HL-60 (cell line): ENCODE results near the gene AGAP3.

Source experiments
- DNase-seq, 2 experiments: peaks; one replicate each; pipeline ENCODE4 v3.0.0-alpha.2; 2010 to 2020; ENCODE audit warnings: low read depth in 1 of 2, low spot score in 1 of 2
- H3K27ac ChIP-seq: fragments of 250-450 bp; sonication (Bioruptor Pico); replicated peaks from 2 replicates; pipeline ENCODE4 v1.5.1; 2020; ENCODE audit warnings: mild to moderate bottlenecking, moderate library complexity
- H3K27me3 ChIP-seq: fragments of 250-450 bp; sonication (Bioruptor Pico); 2 replicates; pipeline ENCODE4 v1.5.1; 2021; ENCODE audit warnings: mild to moderate bottlenecking, moderate library complexity; ENCODE audit not compliant: insufficient read depth, poor library complexity, severe bottlenecking
- H3K4me3 ChIP-seq: replicated peaks from 2 replicates; pipeline ENCODE4 v1.5.1; 2011; ENCODE audit warnings: mild to moderate bottlenecking, control low read depth, low read length; ENCODE audit not compliant: insufficient read depth
- CTCF ChIP-seq: IDR thresholded peaks from one replicate; pipeline ENCODE4 v1.5.1; 2011; ENCODE audit warnings: low read length, control low read depth, inconsistent platforms; ENCODE audit not compliant: insufficient read depth
- GABPA ChIP-seq: IDR thresholded peaks from 2 replicates; pipeline ENCODE4 v1.6.1; 2012; ENCODE audit warnings: low read depth
- POLR2AphosphoS5 ChIP-seq: IDR thresholded peaks from 2 replicates; pipeline ENCODE4 v1.6.1; 2012; ENCODE audit warnings: low read depth
- REST ChIP-seq: IDR thresholded peaks from 2 replicates; pipeline ENCODE4 v1.6.1; 2012; ENCODE audit warnings: low read depth; ENCODE audit not compliant: insufficient replicate concordance
- SPI1 ChIP-seq: IDR thresholded peaks from 2 replicates; pipeline ENCODE4 v1.6.1; 2012; ENCODE audit warnings: low read depth, mild to moderate bottlenecking, borderline replicate concordance

AGAP3 gene

GRCh38 chr7:151062399-151063211 is 23.7 kb upstream of the AGAP3 start:
- TF ChIP-seq CTCF, result no peak
- no peak for TF ChIP-seq GABPA
- no peak for TF ChIP-seq REST
- no peak for TF ChIP-seq SPI1
- no peak for TF ChIP-seq POLR2AphosphoS5
- no peak overlapping the region for H3K4me3 ChIP-seq
- H3K27ac ChIP-seq, result no peak overlapping the region
- no peak for DNase-seq
- no peaks in the 10 kb centered on the region for H3K27me3 ChIP-seq

GRCh38 chr7:151063212-151063561 is 23.1 kb upstream of the AGAP3 start:
- no peaks in the 10 kb centered on the region for H3K27me3 ChIP-seq
- no peak overlapping the region for H3K27ac ChIP-seq
- no peak overlapping the region for H3K4me3 ChIP-seq
- TF ChIP-seq CTCF, result no peak
- no peak for TF ChIP-seq REST
- no peak for TF ChIP-seq POLR2AphosphoS5
- no peak for TF ChIP-seq GABPA
- no peak for TF ChIP-seq SPI1
- DNase-seq, result no peak

- TF ChIP-seq REST (no peak), SPI1 (no peak), POLR2AphosphoS5 (no peak), GABPA (no peak)
- DNase-seq, result no peak
- Histone ChIP-seq H3K27me3 (no peaks in the 10 kb centered on the region), H3K4me3 (no peak overlapping the region), H3K27ac (no peak overlapping the region)
These were observed 21.8 kb upstream of the AGAP3 start for GRCh38 chr7:151064454-151064853.

- H3K27ac ChIP-seq, result no peak overlapping the region
- no peaks in the 10 kb centered on the region for H3K27me3 ChIP-seq
- no peak overlapping the region for H3K4me3 ChIP-seq
- no peak for DNase-seq
- TF ChIP-seq SPI1 (no peak), REST (no peak), CTCF (no peak), GABPA (no peak)
These were observed 21.3 kb upstream of the AGAP3 start for GRCh38 chr7:151064993-151065392.
